ENCODE data around the gene PLD6.
"Not testable (repeated sequence)": the region's sequence is repeated elsewhere in the genome, so short reads cannot be mapped to it uniquely, and the experiment has no call there.

The PLD6 gene

GRCh38 chr17:17190188-17190587, 15.9 kb downstream of the PLD6 start:
- TF ChIP-seq, protein P1, sequence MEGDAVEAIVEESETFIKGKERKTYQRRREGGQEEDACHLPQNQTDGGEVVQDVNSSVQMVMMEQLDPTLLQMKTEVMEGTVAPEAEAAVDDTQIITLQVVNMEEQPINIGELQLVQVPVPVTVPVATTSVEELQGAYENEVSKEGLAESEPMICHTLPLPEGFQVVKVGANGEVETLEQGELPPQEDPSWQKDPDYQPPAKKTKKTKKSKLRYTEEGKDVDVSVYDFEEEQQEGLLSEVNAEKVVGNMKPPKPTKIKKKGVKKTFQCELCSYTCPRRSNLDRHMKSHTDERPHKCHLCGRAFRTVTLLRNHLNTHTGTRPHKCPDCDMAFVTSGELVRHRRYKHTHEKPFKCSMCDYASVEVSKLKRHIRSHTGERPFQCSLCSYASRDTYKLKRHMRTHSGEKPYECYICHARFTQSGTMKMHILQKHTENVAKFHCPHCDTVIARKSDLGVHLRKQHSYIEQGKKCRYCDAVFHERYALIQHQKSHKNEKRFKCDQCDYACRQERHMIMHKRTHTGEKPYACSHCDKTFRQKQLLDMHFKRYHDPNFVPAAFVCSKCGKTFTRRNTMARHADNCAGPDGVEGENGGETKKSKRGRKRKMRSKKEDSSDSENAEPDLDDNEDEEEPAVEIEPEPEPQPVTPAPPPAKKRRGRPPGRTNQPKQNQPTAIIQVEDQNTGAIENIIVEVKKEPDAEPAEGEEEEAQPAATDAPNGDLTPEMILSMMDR (IDR thresholded peaks at IDR 0.05; ENCODE audit: low read depth, low read length, missing control alignments): no peak
- DNase-seq (ENCODE audit: extremely low read depth, low read depth): no peak
- H3K4me3 ChIP-seq (replicated peaks; ENCODE audit: low read depth, low read length): no peak overlapping the region

DNA sequence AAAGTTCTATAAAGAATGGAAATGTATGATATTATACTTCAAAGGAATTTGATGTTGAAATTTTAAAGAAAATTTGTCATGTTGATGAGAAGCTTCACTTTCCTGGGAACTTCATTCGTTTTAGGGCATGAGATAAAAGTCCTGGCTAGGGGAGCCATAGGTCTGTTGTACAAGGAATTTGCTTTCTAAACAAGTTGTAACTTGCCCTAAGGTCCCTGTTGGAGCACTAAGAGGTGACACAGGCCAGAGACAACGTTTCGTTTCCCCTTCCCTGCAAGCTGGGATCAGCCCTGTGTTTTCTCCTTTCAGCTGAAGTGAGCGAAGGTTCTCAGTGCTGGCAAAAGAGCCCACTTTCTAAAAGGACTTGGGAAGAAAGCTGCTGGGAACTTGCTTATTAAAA, 16.6 kb downstream of the PLD6 start:
- TF ChIP-seq, protein P1 (IDR thresholded peaks at IDR 0.05; ENCODE audit: low read depth, low read length, missing control alignments): no peak
- DNase-seq (ENCODE audit: extremely low read depth, low read depth): no peak
- no peak overlapping the region for H3K4me3 ChIP-seq (replicated peaks; ENCODE audit: low read depth, low read length)

DNA sequence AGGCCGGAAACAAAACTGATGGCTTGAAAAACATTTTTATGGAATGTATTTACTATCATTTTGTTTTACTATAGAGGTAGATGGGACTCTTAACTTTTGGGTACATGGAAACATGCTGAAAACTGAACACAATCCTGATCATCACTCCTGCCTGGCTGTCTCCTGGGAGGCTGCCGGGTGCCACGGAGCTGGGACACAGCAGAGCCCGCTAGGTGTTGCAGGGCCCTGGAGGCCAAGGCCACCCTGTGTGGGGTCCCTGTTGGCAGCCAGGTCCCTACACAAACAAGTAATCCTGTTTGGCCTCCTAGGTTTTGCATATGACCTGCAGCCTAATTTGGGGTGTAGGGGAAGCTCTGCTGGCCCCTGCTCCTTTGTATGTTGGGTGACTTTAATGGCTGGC, 17.5 kb downstream of the PLD6 start:
- TF ChIP-seq, protein P1 (IDR thresholded peaks at IDR 0.05; ENCODE audit: low read depth, low read length, missing control alignments): no peak
- no peak for DNase-seq (ENCODE audit: extremely low read depth, low read depth)
- no peak overlapping the region for H3K4me3 ChIP-seq (replicated peaks; ENCODE audit: low read depth, low read length)

DNA sequence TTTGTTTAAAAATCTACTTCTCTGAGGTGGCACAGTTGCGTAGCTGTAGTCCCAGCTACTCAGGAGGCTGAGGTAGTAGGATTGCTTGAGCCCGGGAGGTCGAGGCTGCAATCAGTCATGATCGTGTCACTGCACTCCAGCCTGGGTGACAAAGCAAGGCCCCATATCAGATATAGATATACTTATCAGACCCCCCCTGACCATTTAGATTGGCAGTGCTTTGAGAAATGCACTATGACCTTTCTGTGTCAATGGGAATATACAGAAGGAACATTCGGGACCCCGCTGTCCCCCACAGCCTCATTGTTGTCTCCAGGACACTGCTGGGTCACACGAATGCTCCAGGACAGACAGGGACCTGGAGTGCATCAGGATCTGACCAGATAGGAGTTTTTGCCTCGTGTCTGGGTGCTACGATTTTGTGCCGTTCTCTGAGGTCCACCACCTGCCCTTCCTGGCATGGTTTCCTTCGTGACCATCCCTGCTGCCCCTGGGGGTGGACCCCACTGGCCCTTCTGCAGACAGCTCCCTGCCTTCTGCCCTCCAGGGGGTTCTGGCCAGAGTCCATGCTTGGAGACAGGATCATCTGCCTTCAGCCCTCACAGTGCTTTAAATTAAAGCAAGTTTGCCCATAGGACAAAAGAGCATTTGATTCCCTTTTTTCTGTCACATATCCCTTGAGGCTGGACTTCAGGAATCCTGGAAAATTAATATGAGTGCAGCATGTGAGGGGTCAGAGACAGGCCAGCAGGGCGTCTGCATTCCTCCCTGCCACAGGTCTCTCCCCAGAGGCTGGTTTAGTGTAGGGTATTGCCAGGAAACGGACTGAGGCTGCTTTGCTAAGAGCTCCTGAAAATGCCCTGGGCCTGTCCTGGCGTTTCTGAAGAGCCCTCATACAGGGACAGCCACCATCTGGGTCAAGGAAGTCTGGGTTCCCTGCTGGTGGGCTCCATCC, 19.3 kb downstream of the PLD6 start:
- DNase-seq (ENCODE audit: extremely low read depth, low read depth): no peak
- TF ChIP-seq, protein P1 (IDR thresholded peaks at IDR 0.05; ENCODE audit: low read depth, low read length, missing control alignments): no peak
- H3K4me3 ChIP-seq (replicated peaks; ENCODE audit: low read depth, low read length): no peak overlapping the region

GRCh38 chr17:17186051-17186450, 20.1 kb downstream of the PLD6 start:
- no peak overlapping the region for H3K4me3 ChIP-seq (replicated peaks; ENCODE audit: low read depth, low read length)
- TF ChIP-seq, protein P1 (IDR thresholded peaks at IDR 0.05; ENCODE audit: low read depth, low read length, missing control alignments): no peak
- DNase-seq (ENCODE audit: extremely low read depth, low read depth): no peak

DNA sequence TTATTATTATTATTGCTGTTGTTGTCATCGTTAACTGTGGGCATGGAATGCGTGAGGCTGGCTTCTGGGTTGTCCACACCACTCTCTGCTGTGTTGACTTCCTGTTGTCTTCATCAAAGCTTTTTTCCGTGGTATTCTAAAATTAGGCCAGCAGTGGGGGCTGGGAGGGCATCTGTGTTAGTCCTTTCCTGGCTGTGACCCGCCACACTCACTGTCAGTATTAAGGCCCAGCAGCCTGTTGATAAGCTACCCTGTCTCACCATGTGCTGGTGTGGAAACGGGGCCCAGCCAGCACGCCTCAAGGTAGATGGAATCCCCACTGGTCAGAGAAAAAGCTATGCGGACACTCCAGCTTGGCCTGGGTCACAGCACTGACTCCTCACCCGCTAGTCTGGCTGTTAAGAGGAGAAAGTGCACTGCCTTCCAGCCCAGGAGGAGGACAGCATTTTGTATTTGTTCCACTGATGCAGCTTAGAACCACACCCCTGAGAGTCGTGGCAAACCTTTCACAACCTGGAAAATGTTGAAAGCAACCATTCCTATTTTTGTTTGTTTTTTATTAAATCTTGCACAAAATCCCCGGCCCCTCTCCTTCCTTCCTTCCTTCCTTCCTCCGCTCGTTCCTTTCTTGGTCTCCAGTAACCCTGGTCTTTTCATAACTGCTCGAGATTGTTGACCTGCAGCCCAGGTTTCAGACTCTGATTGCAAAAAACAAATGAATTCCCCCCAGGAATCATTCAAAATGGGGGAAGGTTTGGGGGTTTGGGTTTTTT, 21.0 kb downstream of the PLD6 start:
- DNase-seq (ENCODE audit: extremely low read depth, low read depth); H3K4me3 ChIP-seq (replicated peaks; ENCODE audit: low read depth, low read length): not testable (repeated sequence)

DNA sequence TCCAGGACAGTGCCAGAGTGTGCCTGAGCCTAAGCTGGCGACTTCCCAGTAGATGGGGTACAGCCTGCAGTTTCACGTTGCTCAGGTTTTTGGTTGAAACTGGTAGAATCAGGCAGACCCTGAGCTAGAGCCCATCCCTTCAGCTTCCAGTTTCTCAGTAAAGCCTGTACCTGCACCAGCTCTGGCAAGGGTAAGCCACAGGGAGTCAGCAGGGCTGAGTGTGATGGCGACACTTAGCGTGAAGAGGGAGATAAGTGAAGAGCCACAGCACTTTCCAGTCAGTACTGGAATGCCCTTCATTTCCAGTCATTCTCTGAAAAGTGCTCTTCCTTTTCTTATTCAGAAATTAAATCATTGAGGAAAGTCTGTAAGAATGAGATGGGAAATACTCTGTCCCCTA, 22.4 kb downstream of the PLD6 start:
- no peak for DNase-seq (ENCODE audit: extremely low read depth, low read depth)
- TF ChIP-seq, protein P1 (IDR thresholded peaks at IDR 0.05; ENCODE audit: low read depth, low read length, missing control alignments): no peak
- H3K4me3 ChIP-seq (replicated peaks; ENCODE audit: low read depth, low read length): no peak overlapping the region

Data from HFF-Myc (cell line).